Kidney tubule cell (primary cell): ENCODE data around the gene MCFD2.

ENCODE experiments used
- DNase-seq: peaks from one replicate; pipeline ENCODE4 v3.0.0-alpha.2; 2018; ENCODE audit warnings: low spot score

Gene MCFD2

DNA sequence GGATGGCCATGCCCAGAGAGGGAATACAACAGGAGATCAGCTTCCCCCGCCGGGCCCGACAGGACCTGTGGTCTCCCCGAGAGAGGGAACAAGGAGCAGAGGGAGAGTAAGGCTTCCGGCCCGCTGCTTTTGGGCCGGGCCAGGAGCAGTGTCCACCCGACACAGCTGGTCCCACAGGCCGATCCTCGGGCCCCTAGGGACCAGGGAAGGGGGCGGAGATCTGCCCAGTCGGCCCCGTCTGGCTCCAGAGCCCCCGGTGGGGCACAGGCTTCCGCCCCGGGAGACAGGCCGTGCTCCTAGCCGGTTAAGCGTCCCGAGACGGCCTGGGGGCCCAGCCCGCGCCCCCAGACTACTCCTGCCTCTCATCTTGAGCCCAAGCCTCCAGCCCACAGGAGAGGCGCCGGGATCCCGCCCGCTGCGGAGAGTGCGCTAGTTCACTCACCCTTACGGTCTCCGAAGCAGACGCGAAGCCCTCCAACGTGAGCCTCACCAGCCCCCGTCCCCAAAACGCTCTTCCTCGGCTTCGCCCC is at the start of gene MCFD2:
Gene MCFD2, minus strand, starts transcription at position 526 of the 530 bp plus-strand sequence. CDS start 6,635 bp downstream, outside the sequence.
- peak; percentile 24 for DNase-seq

- peak; percentile 45 for DNase-seq
These were observed 49.4 kb upstream of the MCFD2 start for GRCh38 chr2:46964835-46965560.

- peak; percentile 49 for DNase-seq
These were observed 48.5 kb upstream of the MCFD2 start for GRCh38 chr2:46963941-46964673.

GRCh38 chr2:46963210-46963609 is 47.6 kb upstream of the MCFD2 start:
- no peak for DNase-seq

- DNase-seq: no peak
These were observed 47.1 kb upstream of the MCFD2 start for GRCh38 chr2:46962751-46963150.

- no peak for DNase-seq
These were observed 45.0 kb upstream of the MCFD2 start for GRCh38 chr2:46960618-46961017.

GRCh38 chr2:46958431-46959017 is 42.9 kb upstream of the MCFD2 start:
- no peak for DNase-seq

DNA sequence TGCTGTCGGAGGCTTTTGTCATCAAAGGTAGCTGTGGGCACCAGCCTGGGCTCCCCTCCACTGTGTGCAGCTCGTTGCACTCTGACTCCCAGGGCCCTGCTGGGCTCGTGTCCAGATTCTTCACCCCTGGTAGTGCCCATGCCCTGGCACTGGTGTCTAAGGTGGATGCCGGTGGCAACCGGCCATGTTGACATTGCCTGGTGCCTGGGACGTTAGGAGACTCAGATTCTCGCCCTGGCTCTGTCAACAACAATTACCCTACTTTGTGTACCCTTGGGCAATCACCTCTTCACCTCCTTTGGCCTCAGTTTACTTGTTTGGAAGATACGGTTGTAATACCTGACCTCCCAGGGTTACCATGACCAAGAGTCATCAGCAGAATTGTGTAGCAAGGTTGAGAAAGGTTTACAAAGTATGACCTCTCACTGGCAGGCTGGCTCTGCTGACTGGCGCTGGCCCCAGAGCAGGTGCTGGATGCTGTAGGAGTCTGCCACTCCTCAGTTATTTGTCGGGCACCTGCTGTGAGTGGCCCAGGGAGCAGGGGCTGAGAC is 41.5 kb upstream of the MCFD2 start:
- DNase-seq: no peak

DNA sequence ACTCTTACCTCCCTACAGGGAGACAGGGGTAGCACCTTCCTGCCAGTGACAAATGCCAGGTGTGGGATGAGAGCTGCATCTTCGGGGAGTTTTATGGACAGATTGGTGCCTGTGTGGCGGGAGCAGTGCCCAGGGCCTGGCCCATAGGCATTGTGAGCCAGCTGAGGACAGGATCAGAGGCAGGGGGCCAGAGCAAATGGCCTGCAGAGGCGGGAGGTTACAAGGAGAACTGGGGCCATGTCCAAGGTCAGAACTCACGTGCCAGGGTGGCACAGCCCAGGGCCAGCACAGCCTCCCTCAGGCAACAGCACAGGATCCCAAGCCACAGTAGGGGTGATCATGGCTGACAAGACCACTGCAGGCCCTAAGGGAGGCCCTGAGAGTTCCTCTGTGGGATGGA is 40.2 kb upstream of the MCFD2 start:
- no peak for DNase-seq

DNA sequence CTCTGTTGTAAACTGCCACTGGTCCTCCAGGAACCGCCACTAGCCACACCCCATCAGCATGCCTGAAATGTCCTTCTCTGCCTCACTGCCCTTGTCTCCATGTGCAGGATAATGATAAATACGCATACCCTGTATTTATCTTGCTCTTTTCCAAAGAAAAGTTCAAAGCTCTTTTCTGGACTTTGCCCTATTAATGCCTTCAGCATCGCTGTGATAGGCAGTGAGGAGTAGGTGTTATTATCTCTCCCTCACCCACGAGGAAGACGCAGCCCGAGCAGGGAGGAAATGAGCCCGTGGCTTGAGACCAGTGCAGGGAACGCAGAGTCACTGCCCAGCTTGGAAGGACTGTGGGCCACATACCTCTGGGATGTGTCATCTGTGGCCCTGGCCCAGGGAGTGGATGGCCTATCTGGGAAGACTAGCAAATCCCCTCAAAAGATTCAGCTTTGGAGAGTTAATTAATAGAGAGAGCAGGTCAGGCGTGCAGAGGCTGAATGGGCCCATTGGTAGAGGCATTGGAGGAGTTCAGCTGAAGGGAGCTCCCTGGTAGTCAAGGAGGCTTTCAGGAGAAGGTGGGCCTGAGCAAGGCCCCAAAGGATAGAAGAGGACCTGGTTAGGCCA is 39.5 kb upstream of the MCFD2 start:
- peak; percentile 98 for DNase-seq

GRCh38 chr2:46952171-46952570 is 36.6 kb upstream of the MCFD2 start:
- DNase-seq: no peak

- no peak for DNase-seq
These were observed 35.9 kb upstream of the MCFD2 start for GRCh38 chr2:46951290-46952064.

- no peak for DNase-seq
These were observed 34.7 kb upstream of the MCFD2 start for GRCh38 chr2:46950314-46950713.

- no peak for DNase-seq
These were observed 32.2 kb upstream of the MCFD2 start for GRCh38 chr2:46947841-46948240.

GRCh38 chr2:46945671-46946070 is 30.1 kb upstream of the MCFD2 start:
- no peak for DNase-seq

DNA sequence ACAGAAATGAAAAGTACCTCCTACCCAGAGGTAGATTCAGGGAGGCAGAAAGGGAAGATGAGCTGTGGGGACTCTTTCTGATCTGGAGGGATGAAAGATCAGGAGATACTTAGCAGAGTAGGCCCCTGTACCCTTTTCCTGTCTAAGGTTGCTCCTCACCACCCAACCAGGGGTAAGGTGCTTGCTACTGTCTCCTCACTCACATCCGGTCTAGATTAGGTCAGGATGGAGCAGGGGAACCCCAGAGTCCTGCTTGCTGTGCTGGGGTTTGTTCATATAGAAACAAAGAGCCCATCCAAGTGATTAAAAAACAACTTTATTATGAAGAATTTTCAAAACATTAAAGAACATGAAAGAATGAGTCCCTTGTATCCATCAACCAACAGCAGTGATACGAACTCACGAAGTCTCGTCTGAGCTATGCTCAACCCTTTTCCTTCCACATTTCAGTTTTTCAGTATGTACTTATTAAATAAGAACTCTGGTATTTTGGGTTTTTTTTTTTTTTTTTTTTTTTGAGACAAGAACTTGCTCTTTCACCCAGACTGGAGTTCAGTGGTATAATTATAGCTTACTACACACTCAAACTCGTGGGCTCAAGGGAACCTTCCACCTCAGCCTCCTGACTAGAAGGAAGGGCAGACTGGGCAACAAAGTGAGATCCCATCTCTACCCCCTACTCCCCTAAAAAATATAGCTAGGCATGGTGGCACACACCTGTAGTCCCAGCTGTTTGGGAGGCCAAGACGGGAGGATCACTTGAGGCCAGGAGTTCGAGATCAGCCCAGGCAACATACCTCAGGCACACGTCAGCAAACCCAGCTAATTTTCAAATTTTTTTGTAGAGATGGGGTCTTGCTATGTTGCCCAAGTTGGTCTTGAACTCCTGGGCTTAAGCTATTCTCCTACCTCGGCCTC is 28.5 kb upstream of the MCFD2 start:
- DNase-seq: no peak

GRCh38 chr2:46942891-46943626 is 27.5 kb upstream of the MCFD2 start:
- no peak for DNase-seq

DNA sequence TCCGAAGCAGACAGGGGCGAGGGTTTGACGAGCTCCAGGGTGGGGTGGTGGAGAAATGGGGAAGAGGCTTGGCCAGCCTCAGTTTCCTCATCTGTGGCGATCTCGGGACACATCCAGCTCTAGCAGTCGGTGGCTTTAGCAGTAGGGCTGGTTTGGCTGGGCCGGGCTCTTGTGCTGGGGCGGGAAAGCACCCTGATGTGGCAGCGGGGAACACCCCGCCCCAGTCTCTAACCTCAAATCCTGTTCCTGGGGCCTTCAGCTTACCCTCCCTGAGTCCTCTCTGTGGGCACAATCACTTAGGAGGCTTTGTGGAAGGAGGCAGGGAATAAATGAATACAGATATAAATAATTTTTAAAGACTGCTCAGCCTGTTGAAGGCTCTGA is 26.5 kb upstream of the MCFD2 start:
- DNase-seq: peak; percentile 55

DNA sequence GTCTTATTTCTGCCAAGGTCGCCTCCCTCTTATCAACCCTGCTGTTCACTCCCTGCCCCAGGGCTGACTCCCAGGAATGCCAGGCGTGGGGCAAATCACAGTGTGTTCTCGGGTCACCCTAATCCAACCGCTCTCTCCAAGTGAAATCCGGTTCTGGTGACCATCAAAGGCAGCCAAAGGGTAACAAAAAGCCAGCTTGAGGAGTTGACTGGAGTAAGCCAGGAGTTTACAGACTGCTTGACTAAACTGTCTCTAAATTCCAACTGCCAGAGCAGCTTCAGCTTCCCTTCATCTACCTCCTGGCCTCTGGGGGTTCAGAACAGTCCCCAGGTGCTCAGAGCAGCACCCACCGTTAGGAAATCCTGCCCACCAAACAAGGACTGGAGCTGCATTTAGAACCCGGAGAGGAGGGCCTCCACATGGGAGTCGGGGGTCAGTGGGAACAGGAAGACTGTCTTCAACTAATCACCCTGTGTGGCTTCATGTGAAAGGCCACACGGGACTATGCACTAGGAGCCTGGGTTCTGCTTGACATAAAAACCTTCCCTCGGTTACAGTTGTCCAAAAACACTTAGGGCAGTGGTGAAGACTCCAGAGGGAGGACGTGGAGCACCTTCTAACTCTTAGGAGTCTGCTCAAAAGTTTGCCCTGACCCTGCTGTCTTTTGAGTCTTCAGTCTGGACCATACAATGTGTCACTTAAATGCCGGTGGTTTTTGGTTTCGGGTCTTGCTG is 24.2 kb upstream of the MCFD2 start:
- peak; percentile 18 for DNase-seq
